Measurements from ENCODE around the gene ENSA. TPM values are rescaled to one million over a fixed set of nuclear protein-coding genes. Genes with fewer than 3 reads are reported as not detected.
"Not testable (repeated sequence)": the region's sequence is repeated elsewhere in the genome, so short reads cannot be mapped to it uniquely, and the experiment has no call there.

Gene ENSA
- polyA plus RNA-seq, 3 donors: 212 to 237 (median 227) TPM

- no peak for DNase-seq (ENCODE audit: extremely low read depth in 1 of 11, low read depth in 9 of 11, low spot score in 4 of 11)
Observed at GRCh38 chr1:150606463-150607142, 22.8 kb downstream of the ENSA start.

- not testable (repeated sequence) for DNase-seq (ENCODE audit: extremely low read depth in 1 of 11, low read depth in 9 of 11, low spot score in 4 of 11)
Observed at GRCh38 chr1:150605451-150605731, 24.0 kb downstream of the ENSA start.

- DNase-seq (ENCODE audit: extremely low read depth in 1 of 11, low read depth in 9 of 11, low spot score in 4 of 11): no peak
Observed at GRCh38 chr1:150604226-150604588, 25.2 kb downstream of the ENSA start.

GRCh38 chr1:150603711-150604110 is 25.7 kb downstream of the ENSA start:
- DNase-seq (ENCODE audit: extremely low read depth in 1 of 11, low read depth in 9 of 11, low spot score in 4 of 11): no peak

GRCh38 chr1:150602372-150602771 is 27.0 kb downstream of the ENSA start:
- DNase-seq (ENCODE audit: extremely low read depth in 1 of 11, low read depth in 9 of 11, low spot score in 4 of 11): not testable (repeated sequence)

- no peak for DNase-seq (ENCODE audit: extremely low read depth in 1 of 11, low read depth in 9 of 11, low spot score in 4 of 11)
Observed at GRCh38 chr1:150601540-150601939, 27.9 kb downstream of the ENSA start.

GRCh38 chr1:150598346-150598745 is 31.1 kb downstream of the ENSA start:
- not testable (repeated sequence) for DNase-seq (ENCODE audit: extremely low read depth in 1 of 11, low read depth in 9 of 11, low spot score in 4 of 11)

GRCh38 chr1:150596976-150597375 is 32.4 kb downstream of the ENSA start:
- no peak for DNase-seq (ENCODE audit: extremely low read depth in 1 of 11, low read depth in 9 of 11, low spot score in 4 of 11)

GRCh38 chr1:150596095-150596892 is 33.1 kb downstream of the ENSA start:
- DNase-seq (ENCODE audit: extremely low read depth in 1 of 11, low read depth in 9 of 11, low spot score in 4 of 11): no peak

- DNase-seq (ENCODE audit: extremely low read depth in 1 of 11, low read depth in 9 of 11, low spot score in 4 of 11): no peak
Observed at GRCh38 chr1:150582371-150582770, 47.0 kb downstream of the ENSA start.

GRCh38 chr1:150581962-150582361 is 47.5 kb downstream of the ENSA start:
- DNase-seq (ENCODE audit: extremely low read depth in 1 of 11, low read depth in 9 of 11, low spot score in 4 of 11): not testable (repeated sequence)

GRCh38 chr1:150581437-150581836 is 48.0 kb downstream of the ENSA start:
- DNase-seq (ENCODE audit: extremely low read depth in 1 of 11, low read depth in 9 of 11, low spot score in 4 of 11): not testable (repeated sequence)

- not testable (repeated sequence) for DNase-seq (ENCODE audit: extremely low read depth in 1 of 11, low read depth in 9 of 11, low spot score in 4 of 11)
Observed at GRCh38 chr1:150580966-150581365, 48.4 kb downstream of the ENSA start.

- DNase-seq (ENCODE audit: extremely low read depth in 1 of 11, low read depth in 9 of 11, low spot score in 4 of 11): no peak
Observed at GRCh38 chr1:150579945-150580642, 49.3 kb downstream of the ENSA start.

- DNase-seq (ENCODE audit: extremely low read depth in 1 of 11, low read depth in 9 of 11, low spot score in 4 of 11): peak in 10 of 11 donors; percentile 80 to 96 (median 92)
Observed at GRCh38 chr1:150579110-150579944, 50.1 kb downstream of the ENSA start, which contains the start of gene MCL1. Gene MCL1, minus strand, starts transcription at chr1:150579610. Its CDS starts 80 bp downstream, at chr1:150579530.

GRCh38 chr1:150578272-150579109 is 50.9 kb downstream of the ENSA start:
- peak in 7 of 11 donors; percentile 40 to 74 (median 62) for DNase-seq (ENCODE audit: extremely low read depth in 1 of 11, low read depth in 9 of 11, low spot score in 4 of 11)

- no peak for DNase-seq (ENCODE audit: extremely low read depth in 1 of 11, low read depth in 9 of 11, low spot score in 4 of 11)
Observed at GRCh38 chr1:150577557-150578271, 51.7 kb downstream of the ENSA start.

Measured in renal cortex interstitium (tissue), 11 donors.